Caco-2 (cell line): ENCODE measurements around the gene IFITM10. TPM values are rescaled to one million over a fixed set of nuclear protein-coding genes. Genes with fewer than 3 reads are reported as not detected.

Experiments
- BruUV-seq: library from RNA; stranded (reverse); fragments of 400-500 nt; replicated peaks from 2 replicates; lab custom pipeline; 2021; lab: Mats Ljungman, UMichigan
- CTCF ChIA-PET: fragments of 300-600 bp; sonication (Branson Sonifier 250); formaldehyde crosslinking; loops from one replicate; lab custom pipeline; 2022; ENCODE audit warnings: antibody characterized with exemption; lab: Charles Lee
- POLR2A ChIA-PET: fragments of 300-600 bp; sonication (Branson Sonifier 250); formaldehyde crosslinking; loops from one replicate; lab custom pipeline; 2022; ENCODE audit warnings: antibody characterized with exemption; lab: Charles Lee
- DNase-seq, 2 experiments: peaks; one replicate each; pipeline versions ENCODE4 v3.0.0 to v3.0.0-alpha.2; 2020 to 2022
- H3K27me3 ChIP-seq: replicated peaks from 2 replicates; pipeline ENCODE4 v1.6.0; 2011; ENCODE audit warnings: low read length; ENCODE audit not compliant: control insufficient read depth, insufficient read depth
- H3K36me3 ChIP-seq: 2 replicates; pipeline ENCODE4 v1.5.1; 2011; ENCODE audit warnings: low read length; ENCODE audit not compliant: control insufficient read depth, insufficient read depth
- H3K4me1 ChIP-seq: fragments of 250-450 bp; sonication (Bioruptor Pico); 2 replicates; pipeline ENCODE4 v1.5.1; 2020; ENCODE audit warnings: mild to moderate bottlenecking
- H3K4me3 ChIP-seq: 2 replicates; pipeline ENCODE4 v1.5.1; 2011; ENCODE audit warnings: low read depth, mild to moderate bottlenecking, control low read depth, low read length
- H3K9me3 ChIP-seq: fragments of 250-450 bp; sonication (Bioruptor Pico); 2 replicates; pipeline ENCODE4 v1.5.1; 2020; ENCODE audit warnings: mild to moderate bottlenecking, moderate library complexity
- H3K27ac Mint-ChIP-seq: one replicate; pipeline ENCODE4 v1.8.0; 2022; ENCODE audit warnings: mixed read lengths; ENCODE audit not compliant: unreplicated experiment
- H3K27me3 Mint-ChIP-seq: one replicate; pipeline ENCODE4 v1.8.0; 2022; ENCODE audit warnings: mixed read lengths; ENCODE audit not compliant: insufficient read depth, unreplicated experiment
- H3K36me3 Mint-ChIP-seq: one replicate; pipeline ENCODE4 v1.8.0; 2022; ENCODE audit warnings: mild to moderate bottlenecking, mixed read lengths; ENCODE audit not compliant: insufficient read depth, unreplicated experiment
- H3K4me1 Mint-ChIP-seq: one replicate; pipeline ENCODE4 v1.8.0; 2022; ENCODE audit warnings: low read depth, mixed read lengths; ENCODE audit not compliant: unreplicated experiment
- H3K4me3 Mint-ChIP-seq: one replicate; pipeline ENCODE4 v1.8.0; 2022; ENCODE audit warnings: mild to moderate bottlenecking, moderate library complexity, mixed read lengths; ENCODE audit not compliant: unreplicated experiment
- H3K9me3 Mint-ChIP-seq: one replicate; pipeline ENCODE4 v1.8.0; 2022; ENCODE audit warnings: mixed read lengths; ENCODE audit not compliant: unreplicated experiment
- CTCF ChIP-seq, 2 experiments: fragments of 200-600 bp in 1 of 2; IDR thresholded peaks; 1 replicate in 1 of 2; 2 replicates in 1 of 2; pipeline versions ENCODE4 v1.5.1 to v1.8.0; 2011 to 2022; ENCODE audit warnings: antibody characterized with exemption in 1 of 2, control low read depth in 1 of 2, inconsistent platforms in 1 of 2, low read depth in 1 of 2, low read length in 1 of 2, mild to moderate bottlenecking in 1 of 2, moderate library complexity in 1 of 2; ENCODE audit not compliant: insufficient read depth in 1 of 2, severe bottlenecking in 1 of 2, unreplicated experiment in 1 of 2
- intact Hi-C: fragments of 100-400 bp; cut with micrococcal nuclease; formaldehyde crosslinking; loops from one replicate; pipeline ENCODE4 v1.10.0; 2022; ENCODE audit not compliant: unreplicated experiment
- total RNA-seq: library from RNA; stranded (reverse); gene quantifications from 2 replicates; pipeline ENCODE4 v1.2.3, GENCODE V29; 2022

The IFITM10 gene
- total RNA-seq, 1 experiment from 2014 or later = 2.7 TPM

GRCh38 chr11:1736447-1736992 lies 13.9 kb downstream of the IFITM10 start:
- no peak overlapping the region for H3K4me3 Mint-ChIP-seq
- no TSS peak for BruUV-seq
- no peak for TF ChIP-seq CTCF (IDR thresholded peaks at IDR 0.05; ENCODE audit: insufficient read depth in 1 of 2, low read depth in 1 of 2, low read length in 1 of 2, severe bottlenecking in 1 of 2, unreplicated experiment in 1 of 2)
- peaks cover 41% of the 10 kb centered on the region for H3K9me3 Mint-ChIP-seq
- Histone ChIP-seq H3K36me3 (no peaks in the 10 kb centered on the region), H3K9me3 (peaks cover 10% of the 10 kb centered on the region), H3K4me1 (no peaks in the 10 kb centered on the region), H3K4me3 (no peak overlapping the region), H3K27me3 (no peaks in the 10 kb centered on the region; the same call in 1 of the 2 replicates)
- no peaks in the 10 kb centered on the region for H3K4me1 Mint-ChIP-seq
- H3K36me3 Mint-ChIP-seq = no peaks in the 10 kb centered on the region
- ChIA-PET CTCF (interaction anchor here (0.5 kb wide), 1 partner anchor 9 kb away, joined by 3 read pairs; no protein-coding TSS in a partner anchor), POLR2A (no interaction called here)
- H3K27ac Mint-ChIP-seq = no peak overlapping the region
- DNase-seq = peak in 1 of 2 experiments; percentile 7
- peaks cover 31% of the 10 kb centered on the region for H3K27me3 Mint-ChIP-seq
- intact Hi-C loops = no loop called here

GRCh38 chr11:1735271-1735670 lies 15.1 kb downstream of the IFITM10 start:
- POLR2A ChIA-PET = no interaction called here
- no peak for TF ChIP-seq CTCF (IDR thresholded peaks at IDR 0.05; ENCODE audit: insufficient read depth in 1 of 2, low read depth in 1 of 2, low read length in 1 of 2, severe bottlenecking in 1 of 2, unreplicated experiment in 1 of 2)
- Histone ChIP-seq H3K4me1 (no peaks in the 10 kb centered on the region), H3K27me3 (no peaks in the 10 kb centered on the region; the same call in 1 of the 2 replicates), H3K9me3 (peaks cover 10% of the 10 kb centered on the region), H3K36me3 (no peaks in the 10 kb centered on the region), H3K4me3 (no peak overlapping the region)
- Mint-ChIP-seq H3K4me3 (no peak overlapping the region), H3K27me3 (peaks cover 33% of the 10 kb centered on the region), H3K9me3 (peaks cover 46% of the 10 kb centered on the region), H3K4me1 (no peaks in the 10 kb centered on the region), H3K36me3 (no peaks in the 10 kb centered on the region), H3K27ac (no peak overlapping the region)
- intact Hi-C loops = no loop called here
- CTCF ChIA-PET = no interaction called here
- no TSS peak for BruUV-seq
- DNase-seq = peak in 1 of 2 experiments; percentile 26

- peaks cover 36% of the 10 kb centered on the region for H3K27me3 Mint-ChIP-seq
- DNase-seq = peak in 1 of 2 experiments; percentile 19
- no peaks in the 10 kb centered on the region for H3K4me1 Mint-ChIP-seq
- no peak overlapping the region for H3K4me3 ChIP-seq
- CTCF ChIA-PET = no interaction called here
- H3K4me3 Mint-ChIP-seq = no peak overlapping the region
- no peaks in the 10 kb centered on the region; the same call in 1 of the 2 replicates for H3K27me3 ChIP-seq
- H3K9me3 ChIP-seq = peaks cover 10% of the 10 kb centered on the region
- BruUV-seq = no TSS peak
- H3K36me3 ChIP-seq = no peaks in the 10 kb centered on the region
- peaks cover 46% of the 10 kb centered on the region for H3K9me3 Mint-ChIP-seq
- no peaks in the 10 kb centered on the region for H3K4me1 ChIP-seq
- intact Hi-C loops = no loop called here
- H3K36me3 Mint-ChIP-seq = no peaks in the 10 kb centered on the region
- POLR2A ChIA-PET = no interaction called here
- no peak overlapping the region for H3K27ac Mint-ChIP-seq
- TF ChIP-seq CTCF (IDR thresholded peaks at IDR 0.05; ENCODE audit: insufficient read depth in 1 of 2, low read depth in 1 of 2, low read length in 1 of 2, severe bottlenecking in 1 of 2, unreplicated experiment in 1 of 2) = no peak
Observed at GRCh38 chr11:1734641-1735081, 15.7 kb downstream of the IFITM10 start.
